G401.6 (cell line): ENCODE data around the gene KIF1B.

ENCODE experiments used
- FAIRE-seq: peaks from 2 replicates; lab custom pipeline; 2012; peaks lifted over from hg19 to GRCh38; lab: Jason Lieb, UNC

Gene KIF1B

GRCh38 chr1:10328180-10328963 lies 118.0 kb downstream of the KIF1B start:
- FAIRE-seq, result no peak

- no peak for FAIRE-seq
These were observed 127.1 kb downstream of the KIF1B start for GRCh38 chr1:10337436-10337835.

GRCh38 chr1:10338047-10338446 lies 127.7 kb downstream of the KIF1B start:
- peak; percentile 86 for FAIRE-seq

- FAIRE-seq, result no peak
These were observed 128.2 kb downstream of the KIF1B start for GRCh38 chr1:10338611-10339010.

- FAIRE-seq, result no peak
These were observed 128.7 kb downstream of the KIF1B start for GRCh38 chr1:10339036-10339567.

- no peak for FAIRE-seq
These were observed 129.4 kb downstream of the KIF1B start for GRCh38 chr1:10339815-10340214.

GRCh38 chr1:10340930-10341590 lies 130.7 kb downstream of the KIF1B start:
- FAIRE-seq, result no peak

GRCh38 chr1:10347109-10347508 lies 136.7 kb downstream of the KIF1B start:
- FAIRE-seq, result no peak

- no peak for FAIRE-seq
These were observed 142.9 kb downstream of the KIF1B start for GRCh38 chr1:10353282-10353681.

- FAIRE-seq, result no peak
These were observed 143.3 kb downstream of the KIF1B start for GRCh38 chr1:10353693-10354092.

- FAIRE-seq, result no peak
These were observed 149.7 kb downstream of the KIF1B start for GRCh38 chr1:10360045-10360444.

GRCh38 chr1:10361515-10361914 lies 151.1 kb downstream of the KIF1B start:
- no peak for FAIRE-seq

- no peak for FAIRE-seq
These were observed 157.8 kb downstream of the KIF1B start for GRCh38 chr1:10368194-10368593.

- FAIRE-seq, result no peak
These were observed 164.1 kb downstream of the KIF1B start for GRCh38 chr1:10374442-10374860.

- peak; percentile 78 for FAIRE-seq
These were observed 167.1 kb downstream of the KIF1B start for GRCh38 chr1:10377365-10378029.

GRCh38 chr1:10378081-10378841 lies 167.9 kb downstream of the KIF1B start:
- no peak for FAIRE-seq

GRCh38 chr1:10379101-10379620 lies 168.8 kb downstream of the KIF1B start:
- no peak for FAIRE-seq

GRCh38 chr1:10379676-10380075 lies 169.3 kb downstream of the KIF1B start:
- no peak for FAIRE-seq

- FAIRE-seq, result no peak
These were observed 170.4 kb downstream of the KIF1B start for GRCh38 chr1:10380594-10381275.

- no peak for FAIRE-seq
These were observed 173.3 kb downstream of the KIF1B start for GRCh38 chr1:10383630-10384029.

- FAIRE-seq, result no peak
These were observed 173.8 kb downstream of the KIF1B start for GRCh38 chr1:10384219-10384618.
